HT1080 (cell line): ENCODE data around the gene TRIM77. TPM values are rescaled to one million over a fixed set of nuclear protein-coding genes. Genes with fewer than 3 reads are reported as not detected.
"Not testable (repeated sequence)": the region's sequence is repeated elsewhere in the genome, so short reads cannot be mapped to it uniquely, and the experiment has no call there.

Experiments
- DNase-seq: peaks from one replicate; pipeline ENCODE4 v3.0.0-alpha.2; 2015; ENCODE audit warnings: low read depth
- polyA plus RNA-seq, 2 experiments: library from polyadenylated mRNA; depleted of rRNA; stranded (reverse); fragments of >200 nt; gene quantifications; 2 replicates each; pipeline ENCODE4 v1.2.3, GENCODE V29; 2015
- small RNA-seq: library from RNA; depleted of rRNA; stranded (forward); fragments of <200 nt; gene quantifications from one replicate; pipeline ENCODE3, GENCODE V24; 2014
- total RNA-seq: library from RNA; depleted of rRNA; stranded (reverse); fragments of >200 nt; shearing (Covaris generic); gene quantifications from 2 replicates; pipeline ENCODE4 v1.2.3, GENCODE V29; 2014; rRNA removed

The TRIM77 gene, protein sequence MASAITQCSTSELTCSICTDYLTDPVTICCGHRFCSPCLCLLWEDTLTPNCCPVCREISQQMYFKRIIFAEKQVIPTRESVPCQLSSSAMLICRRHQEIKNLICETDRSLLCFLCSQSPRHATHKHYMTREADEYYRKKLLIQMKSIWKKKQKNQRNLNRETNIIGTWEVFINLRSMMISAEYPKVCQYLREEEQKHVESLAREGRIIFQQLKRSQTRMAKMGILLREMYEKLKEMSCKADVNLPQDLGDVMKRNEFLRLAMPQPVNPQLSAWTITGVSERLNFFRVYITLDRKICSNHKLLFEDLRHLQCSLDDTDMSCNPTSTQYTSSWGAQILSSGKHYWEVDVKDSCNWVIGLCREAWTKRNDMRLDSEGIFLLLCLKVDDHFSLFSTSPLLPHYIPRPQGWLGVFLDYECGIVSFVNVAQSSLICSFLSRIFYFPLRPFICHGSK
- total RNA-seq, result not detected in 2 replicates
- not detected in 2 replicates for polyA plus RNA-seq (2015; cell fraction: cytosol; rRNA removed)
- polyA plus RNA-seq (2015; cell fraction: nucleus; rRNA removed), result not detected in 2 replicates

DNA sequence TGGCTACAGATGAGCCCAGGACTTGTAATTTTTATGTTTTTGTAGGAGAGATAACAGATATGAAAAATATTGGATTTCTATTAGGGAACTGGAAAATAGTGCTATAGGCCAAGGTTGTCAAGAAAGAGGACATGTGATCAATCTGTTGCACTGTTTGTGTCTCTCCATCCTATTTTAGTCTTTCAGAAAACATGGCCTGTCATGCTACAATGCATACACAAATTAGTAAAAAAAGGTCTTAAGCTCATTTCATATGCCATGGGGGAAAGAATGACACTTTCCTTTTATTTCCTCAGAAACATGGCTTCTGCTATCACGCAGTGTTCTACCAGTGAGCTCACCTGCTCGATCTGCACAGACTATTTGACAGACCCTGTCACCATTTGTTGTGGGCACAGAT lies at the start of gene TRIM77:
Gene TRIM77, plus strand, starts transcription at position 301 of the 400 bp plus-strand sequence. Its CDS starts 0 bp downstream, at position 301.
- not testable (repeated sequence) for DNase-seq

DNA sequence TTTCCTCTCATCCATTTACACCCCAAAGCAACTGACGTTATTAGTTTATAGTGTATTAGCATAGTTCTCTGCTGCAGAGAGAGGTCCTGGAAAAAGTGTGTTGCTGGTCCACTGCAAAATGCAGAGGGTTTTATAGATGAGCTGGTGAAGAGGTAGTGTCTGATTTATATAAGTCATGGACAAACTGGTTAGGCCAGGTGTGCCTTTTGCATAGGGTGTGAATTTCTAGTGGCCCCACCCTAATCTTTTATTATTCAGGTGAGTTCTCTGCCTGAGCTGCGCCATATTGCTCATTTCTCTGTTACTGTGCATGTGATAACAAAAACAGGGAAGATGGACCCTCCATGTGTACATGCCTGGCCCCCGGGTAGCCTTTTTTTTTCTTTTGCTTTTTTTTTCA lies 43.1 kb upstream of the TRIM77 start:
- no peak for DNase-seq

DNA sequence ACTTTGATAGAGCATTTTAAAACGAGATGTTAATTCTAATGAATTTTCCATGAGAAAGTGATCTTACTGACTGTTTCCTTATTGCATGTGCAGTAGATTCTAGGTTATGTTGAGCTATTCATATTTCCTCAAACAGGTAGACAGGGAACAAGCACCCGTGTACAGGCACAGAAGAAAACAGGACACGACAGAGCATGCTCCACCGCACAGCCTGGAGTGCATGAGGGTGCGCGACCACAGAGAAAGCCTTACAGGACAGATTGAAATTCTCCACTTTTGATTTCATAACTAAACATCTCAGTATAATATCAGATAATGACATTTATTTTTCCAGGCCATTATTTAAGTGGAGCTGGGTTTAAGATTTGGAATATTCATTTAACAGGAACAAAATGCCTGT lies 41.9 kb upstream of the TRIM77 start:
- not testable (repeated sequence) for DNase-seq

DNA sequence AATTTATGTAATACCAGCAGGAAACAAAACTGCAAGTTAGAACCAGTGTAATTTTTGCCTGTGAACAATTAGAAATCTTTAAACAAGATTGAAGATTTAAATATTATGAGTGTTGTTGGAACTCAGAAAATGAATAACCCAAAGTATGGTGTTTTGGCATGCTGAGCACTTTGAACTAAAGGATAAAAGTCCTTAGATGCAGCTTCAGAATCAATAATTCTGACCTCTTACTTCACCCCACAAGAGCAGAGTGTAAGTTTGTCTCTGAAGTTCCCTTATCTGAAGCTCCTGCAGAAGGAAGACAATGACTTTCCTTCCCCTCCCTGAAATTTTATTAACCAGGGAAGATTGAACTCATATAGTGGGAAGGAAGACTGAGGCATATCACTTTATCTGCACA lies 40.5 kb upstream of the TRIM77 start:
- not testable (repeated sequence) for DNase-seq

DNA sequence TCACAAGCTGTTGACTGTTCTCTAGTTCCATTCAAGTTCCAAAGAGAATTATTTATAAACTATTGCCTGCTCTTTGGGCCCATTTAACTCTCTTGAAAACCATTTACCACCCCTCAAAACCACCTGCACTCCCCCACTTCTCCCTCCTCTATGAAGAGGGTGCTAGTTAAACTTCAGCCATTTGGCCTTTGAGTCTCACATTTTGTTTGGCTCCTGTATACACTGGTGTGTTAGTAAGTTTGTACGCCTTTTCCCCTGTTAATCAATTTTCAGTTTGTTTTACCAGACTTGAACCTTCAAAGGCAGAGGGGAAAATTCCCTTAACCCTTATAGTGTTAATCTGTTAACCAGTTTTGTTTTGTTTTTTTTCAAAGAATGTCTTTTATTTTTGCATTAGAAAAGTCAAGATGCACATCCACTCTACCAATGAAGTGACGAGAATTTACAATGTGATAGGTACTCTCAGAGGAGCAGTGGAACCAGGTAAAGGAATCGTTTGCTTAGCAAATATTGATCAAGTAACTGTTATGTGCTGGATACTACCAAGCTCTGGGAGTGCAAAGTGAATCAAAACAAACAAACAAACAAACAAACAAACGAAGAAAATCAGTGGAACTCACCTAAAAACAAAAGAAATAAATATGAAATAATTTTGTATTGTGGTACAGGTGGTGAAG lies 40.0 kb upstream of the TRIM77 start:
- DNase-seq, result not testable (repeated sequence)

DNA sequence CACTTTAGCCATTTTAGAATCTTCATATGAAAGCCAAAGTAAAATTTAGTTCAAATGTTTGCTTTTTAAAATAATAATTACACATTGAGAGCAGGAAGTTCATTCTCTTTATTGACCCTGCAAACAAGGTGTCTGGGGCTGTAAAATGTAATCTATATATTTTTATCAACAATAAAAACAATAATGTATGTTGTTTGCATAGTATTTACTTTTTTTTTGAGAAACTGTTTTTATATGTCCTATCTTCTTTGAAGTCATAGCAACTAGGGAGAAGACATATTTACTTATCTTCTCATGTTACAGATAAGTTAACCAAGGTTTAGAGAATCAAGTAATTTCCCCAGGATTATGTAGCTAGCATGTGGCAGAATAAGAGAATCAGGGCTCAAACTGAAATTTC lies 37.6 kb upstream of the TRIM77 start:
- DNase-seq, result not testable (repeated sequence)

DNA sequence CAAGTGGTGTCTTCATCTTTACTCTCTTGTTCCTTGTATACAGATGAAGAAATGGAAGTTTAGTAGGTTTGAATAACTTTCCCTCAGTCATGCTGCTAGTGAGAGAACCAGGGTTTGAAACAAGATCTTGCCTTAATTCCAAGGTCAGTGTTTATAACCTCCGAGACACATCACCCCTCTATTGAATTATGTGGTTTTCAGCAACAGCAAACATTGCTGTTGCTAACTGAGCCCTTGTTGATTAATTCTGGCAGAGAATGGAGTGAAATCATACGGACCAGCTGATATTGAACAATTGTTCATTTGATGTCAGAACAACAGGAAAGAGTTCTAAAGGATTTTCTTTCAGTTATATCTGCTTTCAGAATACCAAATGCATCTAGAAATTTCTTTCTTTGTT lies 36.7 kb upstream of the TRIM77 start:
- not testable (repeated sequence) for DNase-seq

DNA sequence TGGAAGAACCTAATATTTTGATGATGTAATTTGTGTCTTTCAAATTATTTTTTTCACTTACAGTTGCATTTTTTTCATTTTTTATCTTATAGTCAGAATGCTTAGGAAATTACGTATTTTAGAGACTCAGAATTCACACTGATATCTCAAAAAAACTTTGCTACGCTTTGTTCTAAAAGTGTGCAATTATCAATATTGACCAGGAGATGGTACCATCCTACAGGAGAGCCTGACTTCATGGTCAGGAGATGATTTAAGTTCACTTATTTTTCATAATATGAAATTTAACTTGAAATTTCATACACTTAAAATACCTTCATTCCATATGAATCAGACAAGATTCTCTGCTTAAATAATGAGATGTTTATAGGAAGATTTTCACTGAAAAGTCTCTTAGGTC lies 34.7 kb upstream of the TRIM77 start:
- peak; percentile 39 for DNase-seq

DNA sequence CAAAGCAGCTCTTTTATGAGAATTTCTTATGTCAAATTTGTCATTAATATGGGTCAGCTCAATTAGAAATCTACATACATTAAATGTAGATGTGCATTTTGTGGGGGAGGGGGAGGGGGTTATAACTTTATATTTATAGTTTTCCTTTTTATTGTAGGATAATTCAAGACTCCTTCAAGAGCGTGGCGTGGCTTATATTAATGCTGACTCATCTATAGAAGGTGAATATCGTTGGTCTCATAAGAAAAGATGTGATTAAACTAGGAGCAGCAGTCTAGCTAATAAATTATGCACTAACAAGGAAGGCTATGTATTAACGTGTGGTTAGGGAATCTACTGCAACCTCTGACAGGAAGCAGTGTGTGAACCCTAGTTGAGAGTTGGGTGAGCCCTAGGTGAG lies 34.2 kb upstream of the TRIM77 start:
- DNase-seq, result not testable (repeated sequence)

DNA sequence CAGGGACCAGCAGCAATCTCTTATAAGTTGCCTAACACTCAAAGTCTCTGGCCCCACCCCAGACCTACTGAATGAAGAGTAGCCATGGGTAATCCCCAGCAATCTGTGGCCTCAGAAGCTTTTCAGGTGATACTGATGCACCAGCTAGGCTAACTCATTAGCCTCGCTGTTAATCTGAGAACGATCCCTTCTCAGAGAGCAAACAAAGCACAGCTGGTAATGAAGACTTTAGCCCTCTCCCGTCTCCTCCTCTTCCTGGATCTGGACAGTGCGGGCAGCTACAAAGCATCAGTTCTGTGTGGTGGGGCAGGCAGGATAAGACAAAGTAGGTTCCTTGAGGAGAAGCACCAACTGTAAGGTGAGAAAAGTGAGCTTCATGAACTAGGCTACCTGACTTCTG lies 3.0 kb upstream of the TRIM77 start:
- not testable (repeated sequence) for DNase-seq

DNA sequence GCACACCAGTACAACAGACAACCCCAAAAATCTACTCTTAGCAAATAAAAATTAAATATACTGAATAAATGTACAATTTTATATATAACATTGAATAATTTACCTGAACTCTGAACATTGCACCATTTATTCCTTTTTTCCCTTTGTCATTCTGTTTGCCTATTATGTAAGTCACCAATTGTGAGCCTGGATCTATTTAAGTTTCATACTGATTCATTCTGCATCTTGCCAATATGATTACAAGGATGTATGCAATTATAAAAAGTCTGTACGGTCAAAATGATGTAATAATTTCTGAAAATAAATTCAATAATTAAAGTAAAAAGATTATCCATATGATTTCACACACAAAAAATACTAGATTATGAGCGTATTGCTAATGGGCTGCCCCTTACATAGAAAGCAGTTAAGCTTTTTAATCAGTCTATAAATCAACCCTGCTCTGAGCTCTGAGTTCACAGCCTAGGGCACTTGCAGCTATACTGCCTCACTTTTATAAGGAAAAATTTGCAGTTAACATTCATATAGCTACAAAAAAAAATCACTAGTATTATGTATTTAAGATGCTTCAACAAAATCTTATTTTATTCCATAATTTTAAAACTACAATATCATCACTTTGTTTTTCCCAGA lies 14.9 kb downstream of the TRIM77 start:
- not testable (repeated sequence) for DNase-seq

DNA sequence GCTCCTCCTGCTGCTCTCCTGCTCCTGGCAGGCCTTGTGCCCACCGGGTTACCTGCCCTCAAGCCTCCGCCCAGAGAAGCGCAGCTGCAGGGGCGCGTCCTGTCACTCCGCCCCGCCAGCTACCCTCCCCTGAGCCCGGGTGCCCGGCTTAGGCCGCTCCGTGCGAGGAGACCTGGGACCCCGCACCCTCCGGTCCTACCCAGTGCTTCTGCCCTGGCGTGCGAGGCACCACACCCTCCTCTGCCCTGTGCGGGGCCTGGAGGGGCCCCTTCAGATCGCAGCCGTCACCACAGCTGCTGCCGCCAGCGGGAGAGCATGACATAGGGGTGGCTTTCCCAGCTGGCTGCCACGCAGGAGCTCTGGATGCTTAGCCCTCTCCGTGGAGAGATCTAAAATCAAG lies 20.1 kb downstream of the TRIM77 start:
- not testable (repeated sequence) for DNase-seq

DNA sequence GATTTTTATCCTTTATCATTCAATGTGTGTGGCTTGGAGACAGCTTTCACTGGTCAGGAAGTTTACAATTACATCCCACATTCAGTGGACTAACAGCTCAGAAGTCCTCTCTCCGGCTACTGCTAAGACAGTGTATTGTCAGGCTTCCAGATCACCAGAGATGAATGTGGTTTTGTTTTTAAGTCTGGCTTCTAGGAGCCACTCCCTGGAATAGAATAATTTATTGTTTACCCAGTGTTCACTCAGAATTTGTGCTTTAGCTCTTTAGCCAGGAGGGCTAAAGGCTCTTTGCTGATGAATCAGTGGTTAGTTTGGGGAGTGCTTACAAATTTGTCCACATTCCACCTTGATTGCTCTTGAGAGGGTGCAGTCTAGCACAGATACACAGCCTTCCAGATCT lies 26.5 kb downstream of the TRIM77 start:
- peak; percentile 5 for DNase-seq

DNA sequence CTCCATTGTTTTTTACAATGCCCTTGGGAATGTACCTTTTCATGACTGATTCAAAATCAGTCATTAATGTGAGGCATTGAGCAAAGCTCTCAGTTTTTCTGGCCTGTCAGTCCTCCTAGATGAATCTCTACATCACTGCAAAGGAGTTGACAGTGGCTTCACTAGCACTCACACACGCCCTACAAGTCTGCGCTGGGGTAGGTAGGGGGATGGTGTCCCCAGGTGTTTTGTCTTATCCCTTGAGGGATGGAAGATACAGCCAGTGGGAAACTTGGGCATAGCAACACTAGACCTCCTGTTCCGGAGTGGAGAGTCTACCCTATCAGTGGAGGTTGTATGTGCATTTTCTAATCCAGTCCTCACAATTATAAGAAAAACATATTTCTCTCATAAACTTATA lies 27.0 kb downstream of the TRIM77 start:
- no peak for DNase-seq

DNA sequence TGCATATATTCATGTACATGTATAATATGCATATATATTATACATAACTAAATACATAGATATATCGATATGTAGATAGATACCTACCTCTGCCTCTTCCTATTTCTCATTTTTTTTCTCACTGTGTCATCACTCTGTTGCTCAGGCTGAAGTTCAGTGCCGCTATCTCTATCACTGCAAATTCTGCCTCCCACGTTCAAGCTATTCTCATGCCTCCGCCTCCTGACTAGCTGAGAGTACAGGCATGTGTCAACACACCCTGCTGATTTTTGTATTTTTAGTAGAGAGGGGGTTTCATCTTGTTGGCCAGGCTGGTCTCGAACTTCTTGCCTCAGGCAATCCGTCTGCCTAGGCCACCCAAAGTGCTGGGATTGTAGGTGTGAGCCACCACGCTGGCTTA lies 31.3 kb downstream of the TRIM77 start:
- not testable (repeated sequence) for DNase-seq

DNA sequence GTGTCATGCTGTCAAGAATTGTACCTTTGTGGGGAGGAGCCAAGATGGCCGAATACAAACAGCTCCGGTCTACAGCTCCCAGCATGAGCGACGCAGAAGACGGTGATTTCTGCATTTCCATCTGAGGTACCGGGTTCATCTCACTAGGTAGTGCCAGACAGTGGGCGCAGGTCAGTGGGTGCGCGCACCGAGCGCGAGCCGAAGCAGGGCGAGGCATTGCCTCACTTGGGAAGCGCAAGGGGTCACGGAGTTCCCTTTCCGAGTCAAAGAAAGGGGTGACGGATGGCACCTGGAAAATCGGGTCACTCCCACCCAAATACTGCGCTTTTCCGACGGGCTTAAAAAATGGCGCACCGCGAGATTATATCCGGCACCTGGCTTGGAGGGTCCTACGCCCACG lies 34.1 kb downstream of the TRIM77 start:
- DNase-seq, result not testable (repeated sequence)

DNA sequence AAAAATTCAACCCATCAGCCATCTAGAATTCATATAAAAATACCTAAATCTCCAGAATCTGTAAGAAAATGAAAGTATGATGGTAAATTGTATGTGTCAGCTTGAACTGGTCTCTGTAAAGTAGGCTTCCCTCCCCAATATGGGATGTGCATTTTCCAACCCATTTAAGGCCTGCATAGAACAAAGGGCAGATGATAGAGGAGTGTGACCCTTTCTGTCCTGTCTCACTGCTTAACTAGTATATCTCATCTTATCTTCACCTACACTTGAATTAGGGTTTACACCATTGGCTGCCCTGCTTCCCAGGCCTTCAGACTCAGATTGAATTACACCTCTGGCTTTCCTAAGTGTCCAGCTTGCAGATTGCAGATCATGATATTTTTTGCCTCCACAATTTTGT lies 40.7 kb downstream of the TRIM77 start:
- not testable (repeated sequence) for DNase-seq

Small RNA genes lying within 50 kb of the gene (small RNA-seq; reads per million reads assigned to genes)
- not detected for gene AP003122.3

Other genes starting within 250 kb of the TRIM77 start
- 12.5 and 16.6 TPM in 2 replicates for gene NOX4, start 218.9 kb upstream of the TRIM77 start, total RNA-seq
- not detected in 2 replicates for gene TRIM49, start 98.3 kb downstream of the TRIM77 start, total RNA-seq
- not detected in 2 replicates for gene TRIM64B, start 168.2 kb downstream of the TRIM77 start, total RNA-seq
- not detected in 2 replicates for gene TRIM49D1, start 211.9 kb downstream of the TRIM77 start, total RNA-seq
- gene TRIM49D2, start 213.8 kb downstream of the TRIM77 start, total RNA-seq, result not detected in 2 replicates